Liver (tissue), 9 donors: ENCODE measurements around the gene CASQ2. TPM values are rescaled to one million over a fixed set of nuclear protein-coding genes. Genes with fewer than 3 reads are reported as not detected.

Experiments
- DNase-seq: peaks from one replicate; pipeline ENCODE4 v3.0.0-alpha.2; 2017; ENCODE audit warnings: low spot score
- H3K27ac ChIP-seq, 2 donors: one replicate each; pipeline ENCODE4 v1.7.0; 2013; ENCODE audit warnings: inconsistent platforms in 2 of 2, low read length in 2 of 2, control low read depth in 1 of 2, low read depth in 1 of 2, mild to moderate bottlenecking in 1 of 2
- H3K27me3 ChIP-seq, 4 donors: one replicate each; pipeline versions ENCODE4 v1.6.1 to v1.7.0; 2013; ENCODE audit warnings: low read length in 3 of 4, inconsistent platforms in 1 of 4, mild to moderate bottlenecking in 1 of 4, moderate library complexity in 1 of 4; ENCODE audit not compliant: control insufficient read depth in 4 of 4, insufficient read depth in 4 of 4
- H3K36me3 ChIP-seq, 4 donors: one replicate each; pipeline versions ENCODE4 v1.6.1 to v1.7.0; 2013; ENCODE audit warnings: low read length in 3 of 4, mild to moderate bottlenecking in 3 of 4, low read depth in 1 of 4, moderate library complexity in 1 of 4; ENCODE audit not compliant: control insufficient read depth in 4 of 4, insufficient read depth in 3 of 4
- H3K4me1 ChIP-seq, 4 donors: one replicate each; pipeline versions ENCODE4 v1.6.1 to v1.7.0; 2013; ENCODE audit warnings: low read length in 3 of 4, mild to moderate bottlenecking in 3 of 4, moderate library complexity in 1 of 4; ENCODE audit not compliant: control insufficient read depth in 4 of 4, insufficient read depth in 4 of 4
- H3K4me3 ChIP-seq, 3 donors: one replicate each; pipeline versions ENCODE4 v1.6.1 to v1.7.0; 2013; ENCODE audit warnings: low read length in 3 of 3, control low read depth in 1 of 3, low read depth in 1 of 3, mild to moderate bottlenecking in 1 of 3
- H3K9ac ChIP-seq, 2 donors: one replicate each; pipeline ENCODE4 v1.7.0; 2013; ENCODE audit warnings: low read length in 2 of 2, mild to moderate bottlenecking in 2 of 2, moderate library complexity in 2 of 2, control low read depth in 1 of 2, low read depth in 1 of 2
- H3K9me3 ChIP-seq, 4 donors: one replicate each; pipeline versions ENCODE4 v1.6.1 to v1.7.0; 2013; ENCODE audit warnings: low read length in 3 of 4; ENCODE audit not compliant: control insufficient read depth in 4 of 4
- EGR1 ChIP-seq, 2 donors: IDR thresholded peaks; 2 replicates each; pipeline ENCODE4 v1.6.1; 2016 to 2018; ENCODE audit warnings: antibody characterized with exemption in 2 of 2, low read depth in 2 of 2
- GABPA ChIP-seq, 2 donors: IDR thresholded peaks in 1 of 2; conservative IDR thresholded peaks in 1 of 2; 2 replicates each; pipeline ENCODE4 v1.6.1; 2016; ENCODE audit warnings: antibody characterized with exemption in 2 of 2, mild to moderate bottlenecking in 1 of 2, moderate library complexity in 1 of 2
- HNF4A ChIP-seq, 2 donors: conservative IDR thresholded peaks; 2 replicates each; pipeline ENCODE4 v1.6.1; 2016; ENCODE audit warnings: antibody characterized with exemption in 2 of 2, mild to moderate bottlenecking in 2 of 2
- RAD21 ChIP-seq, 2 donors: IDR thresholded peaks; 2 replicates each; pipeline ENCODE4 v1.6.1; 2016; ENCODE audit warnings: antibody characterized with exemption in 2 of 2, mild to moderate bottlenecking in 2 of 2
- RXRA ChIP-seq, 2 donors: IDR thresholded peaks; 2 replicates each; pipeline ENCODE4 v1.6.1; 2017 to 2018; ENCODE audit warnings: antibody characterized with exemption in 2 of 2, mild to moderate bottlenecking in 1 of 2
- SP1 ChIP-seq: IDR thresholded peaks from 2 replicates; pipeline ENCODE4 v1.6.1; 2018; ENCODE audit warnings: antibody characterized with exemption, mild to moderate bottlenecking
- TAF1 ChIP-seq: conservative IDR thresholded peaks from 2 replicates; pipeline ENCODE4 v1.6.1; 2016; ENCODE audit warnings: antibody characterized with exemption, mild to moderate bottlenecking
- YY1 ChIP-seq: IDR thresholded peaks from 2 replicates; pipeline ENCODE4 v1.6.1; 2016; ENCODE audit warnings: antibody characterized with exemption, mild to moderate bottlenecking
- WGBS: extraction: QIAGEN DNeasy Blood & Tissue Kit; methylation state at CpG from one replicate; pipeline ENCODE4 v1.1.7; 2013; 5-methylcytosine and 5-hydroxymethylcytosine counted together
- polyA plus RNA-seq, 2 donors: library from polyadenylated mRNA; stranded (reverse) in 1 of 2; unstranded in 1 of 2; fragments of 200-250 nt in 1 of 2; fragments of >200 nt in 1 of 2; fragmentation: Nextera tagmentation in 1 of 2; extraction: Ambion mirVana in 1 of 2; gene quantifications; one replicate each; pipeline versions ENCODE4 v1.2.1 to v1.2.3, GENCODE V29; 2013 to 2015
- total RNA-seq, 2 donors: library from RNA; depleted of rRNA; stranded (reverse); fragments of >200 nt; gene quantifications; one replicate each; pipeline ENCODE4 v1.2.3, GENCODE V29; 2014
- TF ChIP-seq, protein P1 (sequence below): IDR thresholded peaks from 2 replicates; pipeline ENCODE4 v1.6.1; 2016; ENCODE audit warnings: antibody characterized with exemption
- TF ChIP-seq, protein P2 (sequence below): fragments of 150-350 bp; IDR thresholded peaks from 2 replicates; pipeline ENCODE4 v1.5.1; 2017; ENCODE audit warnings: improper control_type of control experiment, low read depth, low read length; ENCODE audit not compliant: missing input control
- TF ChIP-seq, protein P3 (sequence below): IDR thresholded peaks from 2 replicates; pipeline ENCODE4 v1.6.1; 2016; ENCODE audit warnings: antibody characterized with exemption, mild to moderate bottlenecking
- TF ChIP-seq, protein P4 (sequence below): IDR thresholded peaks from 2 replicates; pipeline ENCODE4 v1.6.1; 2016; ENCODE audit warnings: antibody characterized with exemption
- donor health status: healthy.
- donor health status: healthy.
- donor health status: healthy.
- donor health status: healthy.
- donor health status: healthy.

CASQ2 gene
- total and polyA plus RNA-seq, 4 donors, result 0.33 to 1.1 TPM; not detected in 2

DNA sequence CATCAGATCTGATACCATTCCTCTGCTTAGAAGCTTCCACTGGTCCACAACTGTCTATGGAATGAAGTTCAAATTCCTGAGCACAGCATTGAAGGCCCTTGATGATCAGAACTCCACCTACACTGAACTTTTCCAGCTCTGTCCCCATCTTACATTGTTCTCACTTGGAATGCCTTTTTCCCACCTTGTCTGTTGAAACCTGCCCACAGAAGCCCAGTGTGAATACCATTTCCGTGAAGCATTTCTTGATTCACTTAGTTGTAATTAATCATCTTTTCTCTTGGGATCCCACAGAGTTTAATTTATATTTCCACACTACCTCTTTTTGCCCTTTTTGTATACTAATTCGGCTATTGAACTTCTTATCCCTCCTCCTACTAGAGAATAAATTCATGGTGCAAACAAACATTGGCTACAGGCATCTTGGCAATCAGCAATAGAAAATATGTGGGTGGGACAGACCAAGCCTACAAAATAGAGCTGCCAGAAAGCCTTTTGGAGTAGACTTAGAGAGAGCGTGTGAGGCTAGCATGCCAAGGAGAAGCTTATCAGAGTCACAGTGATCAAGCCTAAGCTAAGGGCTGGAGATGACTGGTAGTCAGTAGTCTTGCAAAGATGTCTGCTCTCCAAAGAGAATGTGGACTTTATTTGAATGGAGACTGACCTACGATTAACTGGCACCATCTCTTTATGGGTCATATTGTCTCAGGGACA, 46.3 kb upstream of the CASQ2 start:
- 77% methylated on average over 4 of the region's 4 CpGs for WGBS
- Histone ChIP-seq H3K4me3 (no peak overlapping the region), H3K9me3 (no peaks in the 10 kb centered on the region), H3K27me3 (peaks cover 0 to 3% (median 0%) of the 10 kb centered on the region in 4 donors), H3K4me1 (peaks cover 0 to 4% (median 1%) of the 10 kb centered on the region in 4 donors), H3K9ac (no peak overlapping the region), H3K27ac (no peak overlapping the region), H3K36me3 (no peaks in the 10 kb centered on the region)
- DNase-seq, result no peak
- TF ChIP-seq RAD21 (IDR thresholded peaks at IDR 0.05) (no peak), YY1 (no peak), TAF1 (no peak), EGR1 (IDR thresholded peaks at IDR 0.05; ENCODE audit: low read depth in 2 of 2) (no peak), SP1 (no peak), RXRA (IDR thresholded peaks at IDR 0.05) (no peak)
- TF ChIP-seq, protein P1, sequence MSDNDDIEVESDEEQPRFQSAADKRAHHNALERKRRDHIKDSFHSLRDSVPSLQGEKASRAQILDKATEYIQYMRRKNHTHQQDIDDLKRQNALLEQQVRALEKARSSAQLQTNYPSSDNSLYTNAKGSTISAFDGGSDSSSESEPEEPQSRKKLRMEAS, result no peak
- TF ChIP-seq, protein P2, sequence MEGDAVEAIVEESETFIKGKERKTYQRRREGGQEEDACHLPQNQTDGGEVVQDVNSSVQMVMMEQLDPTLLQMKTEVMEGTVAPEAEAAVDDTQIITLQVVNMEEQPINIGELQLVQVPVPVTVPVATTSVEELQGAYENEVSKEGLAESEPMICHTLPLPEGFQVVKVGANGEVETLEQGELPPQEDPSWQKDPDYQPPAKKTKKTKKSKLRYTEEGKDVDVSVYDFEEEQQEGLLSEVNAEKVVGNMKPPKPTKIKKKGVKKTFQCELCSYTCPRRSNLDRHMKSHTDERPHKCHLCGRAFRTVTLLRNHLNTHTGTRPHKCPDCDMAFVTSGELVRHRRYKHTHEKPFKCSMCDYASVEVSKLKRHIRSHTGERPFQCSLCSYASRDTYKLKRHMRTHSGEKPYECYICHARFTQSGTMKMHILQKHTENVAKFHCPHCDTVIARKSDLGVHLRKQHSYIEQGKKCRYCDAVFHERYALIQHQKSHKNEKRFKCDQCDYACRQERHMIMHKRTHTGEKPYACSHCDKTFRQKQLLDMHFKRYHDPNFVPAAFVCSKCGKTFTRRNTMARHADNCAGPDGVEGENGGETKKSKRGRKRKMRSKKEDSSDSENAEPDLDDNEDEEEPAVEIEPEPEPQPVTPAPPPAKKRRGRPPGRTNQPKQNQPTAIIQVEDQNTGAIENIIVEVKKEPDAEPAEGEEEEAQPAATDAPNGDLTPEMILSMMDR, result no peak
- TF ChIP-seq, protein P3, sequence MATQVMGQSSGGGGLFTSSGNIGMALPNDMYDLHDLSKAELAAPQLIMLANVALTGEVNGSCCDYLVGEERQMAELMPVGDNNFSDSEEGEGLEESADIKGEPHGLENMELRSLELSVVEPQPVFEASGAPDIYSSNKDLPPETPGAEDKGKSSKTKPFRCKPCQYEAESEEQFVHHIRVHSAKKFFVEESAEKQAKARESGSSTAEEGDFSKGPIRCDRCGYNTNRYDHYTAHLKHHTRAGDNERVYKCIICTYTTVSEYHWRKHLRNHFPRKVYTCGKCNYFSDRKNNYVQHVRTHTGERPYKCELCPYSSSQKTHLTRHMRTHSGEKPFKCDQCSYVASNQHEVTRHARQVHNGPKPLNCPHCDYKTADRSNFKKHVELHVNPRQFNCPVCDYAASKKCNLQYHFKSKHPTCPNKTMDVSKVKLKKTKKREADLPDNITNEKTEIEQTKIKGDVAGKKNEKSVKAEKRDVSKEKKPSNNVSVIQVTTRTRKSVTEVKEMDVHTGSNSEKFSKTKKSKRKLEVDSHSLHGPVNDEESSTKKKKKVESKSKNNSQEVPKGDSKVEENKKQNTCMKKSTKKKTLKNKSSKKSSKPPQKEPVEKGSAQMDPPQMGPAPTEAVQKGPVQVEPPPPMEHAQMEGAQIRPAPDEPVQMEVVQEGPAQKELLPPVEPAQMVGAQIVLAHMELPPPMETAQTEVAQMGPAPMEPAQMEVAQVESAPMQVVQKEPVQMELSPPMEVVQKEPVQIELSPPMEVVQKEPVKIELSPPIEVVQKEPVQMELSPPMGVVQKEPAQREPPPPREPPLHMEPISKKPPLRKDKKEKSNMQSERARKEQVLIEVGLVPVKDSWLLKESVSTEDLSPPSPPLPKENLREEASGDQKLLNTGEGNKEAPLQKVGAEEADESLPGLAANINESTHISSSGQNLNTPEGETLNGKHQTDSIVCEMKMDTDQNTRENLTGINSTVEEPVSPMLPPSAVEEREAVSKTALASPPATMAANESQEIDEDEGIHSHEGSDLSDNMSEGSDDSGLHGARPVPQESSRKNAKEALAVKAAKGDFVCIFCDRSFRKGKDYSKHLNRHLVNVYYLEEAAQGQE, result no peak
- TF ChIP-seq, protein P4, sequence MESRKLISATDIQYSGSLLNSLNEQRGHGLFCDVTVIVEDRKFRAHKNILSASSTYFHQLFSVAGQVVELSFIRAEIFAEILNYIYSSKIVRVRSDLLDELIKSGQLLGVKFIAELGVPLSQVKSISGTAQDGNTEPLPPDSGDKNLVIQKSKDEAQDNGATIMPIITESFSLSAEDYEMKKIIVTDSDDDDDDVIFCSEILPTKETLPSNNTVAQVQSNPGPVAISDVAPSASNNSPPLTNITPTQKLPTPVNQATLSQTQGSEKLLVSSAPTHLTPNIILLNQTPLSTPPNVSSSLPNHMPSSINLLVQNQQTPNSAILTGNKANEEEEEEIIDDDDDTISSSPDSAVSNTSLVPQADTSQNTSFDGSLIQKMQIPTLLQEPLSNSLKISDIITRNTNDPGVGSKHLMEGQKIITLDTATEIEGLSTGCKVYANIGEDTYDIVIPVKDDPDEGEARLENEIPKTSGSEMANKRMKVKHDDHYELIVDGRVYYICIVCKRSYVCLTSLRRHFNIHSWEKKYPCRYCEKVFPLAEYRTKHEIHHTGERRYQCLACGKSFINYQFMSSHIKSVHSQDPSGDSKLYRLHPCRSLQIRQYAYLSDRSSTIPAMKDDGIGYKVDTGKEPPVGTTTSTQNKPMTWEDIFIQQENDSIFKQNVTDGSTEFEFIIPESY, result no peak

DNA sequence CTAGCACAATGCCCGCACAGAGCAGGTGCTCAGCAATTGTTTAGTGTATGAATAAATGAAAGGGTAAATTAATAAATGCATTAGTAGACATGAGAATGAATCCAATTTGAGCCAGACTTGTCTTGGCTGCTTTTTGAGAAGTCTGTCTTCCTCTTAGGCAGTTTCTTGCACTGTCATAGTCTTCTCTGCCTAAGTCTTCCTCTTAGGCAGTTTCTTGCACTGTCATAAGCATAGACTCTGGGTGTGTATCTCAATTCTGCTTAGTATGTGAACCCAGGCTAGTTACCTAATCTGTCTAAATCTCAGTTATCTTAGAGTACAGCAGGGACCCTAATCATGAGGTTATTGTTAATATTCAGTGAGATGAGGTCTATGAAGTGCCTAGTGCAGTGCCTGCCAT, 45.2 kb upstream of the CASQ2 start:
- no peak for TF ChIP-seq HNF4A (conservative IDR thresholded peaks at IDR 0.05)
- no peak for TF ChIP-seq RXRA (IDR thresholded peaks at IDR 0.05)
- TF ChIP-seq GABPA (IDR thresholded peaks at IDR 0.05 in 1 of 2, conservative IDR thresholded peaks at IDR 0.05 in 1 of 2), result no peak
- H3K4me3 ChIP-seq, result no peak overlapping the region
- no peak overlapping the region for H3K27ac ChIP-seq
- H3K9me3 ChIP-seq, result no peaks in the 10 kb centered on the region
- no peaks in the 10 kb centered on the region for H3K27me3 ChIP-seq
- DNase-seq, result no peak
- no peak overlapping the region for H3K9ac ChIP-seq
- no peaks in the 10 kb centered on the region for H3K36me3 ChIP-seq
- H3K4me1 ChIP-seq, result peaks cover 0 to 4% (median 1%) of the 10 kb centered on the region in 4 donors
- 98% methylated on average over 1 of the region's 1 CpG for WGBS
